Measurements from ENCODE around the gene NFKBIE.

- TF ChIP-seq CTCF (IDR thresholded peaks at IDR 0.05; ENCODE audit: insufficient read depth, low read length) = no peak
- TF ChIP-seq SPI1 (IDR thresholded peaks at IDR 0.05; ENCODE audit: borderline replicate concordance, low read depth) = no peak
- TF ChIP-seq GABPA (IDR thresholded peaks at IDR 0.05; ENCODE audit: low read depth) = no peak
Measured at GRCh38 chr6:44286285-44286565, 20.9 kb upstream of the NFKBIE start.

Measured in HL-60 (cell line).